Pancreas (tissue), 10 donors: ENCODE data around the gene PARVG. TPM values are rescaled to one million over a fixed set of nuclear protein-coding genes. Genes with fewer than 3 reads are reported as not detected.

Experiments
- ATAC-seq, 4 donors: fragments of 200-7000 bp; cut with Tn5 transposase; one replicate each; pipeline versions ENCODE4 v1.8.0 to v1.9.1; 2020; ENCODE audit warnings: mild to moderate bottlenecking in 4 of 4, moderate library complexity in 4 of 4
- DNase-seq, 6 donors: peaks; one replicate each; pipeline ENCODE4 v3.0.0-alpha.2; 2020
- FAIRE-seq: peaks from 2 replicates; lab custom pipeline; 2012; peaks lifted over from hg19 to GRCh38; lab: Jason Lieb, UNC
- H3K27ac ChIP-seq, 4 donors: fragments of 200-600 bp; sonication (generic); 1 replicate in 3 of 4; 2 replicates in 1 of 4; pipeline versions ENCODE4 v1.5.0 to v1.8.0; 2020
- H3K27me3 ChIP-seq, 4 donors: fragments of 200-600 bp; one replicate each; pipeline ENCODE4 v1.8.0; 2021
- H3K36me3 ChIP-seq, 3 donors: fragments of 200-600 bp; sonication (generic) in 1 of 3; one replicate each; pipeline versions ENCODE4 v1.5.0 to v1.8.0; 2020 to 2021
- H3K4me1 ChIP-seq, 3 donors: fragments of 200-600 bp; one replicate each; pipeline ENCODE4 v1.8.0; 2021
- H3K4me3 ChIP-seq, 4 donors: fragments of 200-600 bp; sonication (generic) in 2 of 4; one replicate each; pipeline versions ENCODE4 v1.5.0 to v1.8.0; 2020 to 2021
- H3K9me3 ChIP-seq, 4 donors: fragments of 200-600 bp; one replicate each; pipeline ENCODE4 v1.8.0; 2021
- WGBS, 2 donors: extraction: QIAGEN DNeasy Blood & Tissue Kit; methylation state at CpG; one replicate each; pipeline ENCODE4 v1.1.7; 2013; 5-methylcytosine and 5-hydroxymethylcytosine counted together
- intact Hi-C, 3 donors: fragments of 100-400 bp; cut with DNase I; formaldehyde crosslinking; loops; one replicate each; pipeline versions ENCODE4 v1.11.1 to v1.14.2; 2022
- polyA plus RNA-seq, 2 donors: library from polyadenylated mRNA; stranded (reverse); fragments of 200-250 nt; gene quantifications; one replicate each; pipeline ENCODE4 v1.2.3, GENCODE V29; 2013
- total RNA-seq, 6 donors: library from RNA; stranded (reverse); fragmentation: NEBNext Ultra II Directional in 4 of 6; extraction: Animal tissue kit (Norgen Biotek cat#: 25700) in 4 of 6; gene quantifications; one replicate each; pipeline versions ENCODE4 v1.2.1 to v1.2.4, GENCODE V29; 2021 to 2023
- TF ChIP-seq, protein P1 (sequence below), 4 donors: fragments of 200-600 bp; sonication (generic) in 3 of 4; IDR thresholded peaks; one replicate each; pipeline versions ENCODE4 v1.5.0 to v1.8.0; 2021; ENCODE audit warnings: antibody characterized with exemption in 4 of 4
- donor health status: healthy with polysubstance abuse.
- donor health status: DM: no; HTN: no; CAD: no; lungs with moderate emphysema.
- donor health status: DM: no; HTN: no; CAD: no.
- donor health status: control.
- donor health status: control.
- donor health status: Bipolar disorder and iron deficiency.
- donor health status: DM: yes; HTN: yes; CAD: no.
- donor health status: DM: no; HTN: no; CAD: no.
- donor health status: DM: no; HTN: no; CAD: no.
- donor health status: DM: yes; HTN: yes; CAD: no.

PARVG gene
- total and polyA plus RNA-seq, 8 donors: 1.1 to 17.0 (median 3.2) TPM

DNA sequence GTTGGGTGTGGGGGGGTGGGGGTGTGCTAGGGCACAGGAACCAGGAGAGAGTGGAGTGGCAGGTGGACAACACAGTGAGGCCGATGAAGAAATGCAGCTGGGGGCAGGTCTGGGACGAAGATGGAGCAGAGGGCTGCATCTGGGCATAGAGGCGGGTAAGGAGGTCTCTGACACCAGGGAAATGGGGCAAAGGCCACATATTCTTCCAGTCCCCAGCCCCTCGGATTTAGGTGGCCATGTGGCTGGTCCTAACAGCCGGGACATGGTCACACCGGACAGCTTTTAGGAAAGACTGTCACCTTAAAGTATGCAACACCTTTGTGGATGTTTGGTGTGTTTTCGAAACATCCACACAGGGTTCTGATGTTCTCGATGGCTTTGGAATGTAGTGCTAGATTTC is 5.0 kb upstream of the PARVG start:
- TF ChIP-seq, protein P1, sequence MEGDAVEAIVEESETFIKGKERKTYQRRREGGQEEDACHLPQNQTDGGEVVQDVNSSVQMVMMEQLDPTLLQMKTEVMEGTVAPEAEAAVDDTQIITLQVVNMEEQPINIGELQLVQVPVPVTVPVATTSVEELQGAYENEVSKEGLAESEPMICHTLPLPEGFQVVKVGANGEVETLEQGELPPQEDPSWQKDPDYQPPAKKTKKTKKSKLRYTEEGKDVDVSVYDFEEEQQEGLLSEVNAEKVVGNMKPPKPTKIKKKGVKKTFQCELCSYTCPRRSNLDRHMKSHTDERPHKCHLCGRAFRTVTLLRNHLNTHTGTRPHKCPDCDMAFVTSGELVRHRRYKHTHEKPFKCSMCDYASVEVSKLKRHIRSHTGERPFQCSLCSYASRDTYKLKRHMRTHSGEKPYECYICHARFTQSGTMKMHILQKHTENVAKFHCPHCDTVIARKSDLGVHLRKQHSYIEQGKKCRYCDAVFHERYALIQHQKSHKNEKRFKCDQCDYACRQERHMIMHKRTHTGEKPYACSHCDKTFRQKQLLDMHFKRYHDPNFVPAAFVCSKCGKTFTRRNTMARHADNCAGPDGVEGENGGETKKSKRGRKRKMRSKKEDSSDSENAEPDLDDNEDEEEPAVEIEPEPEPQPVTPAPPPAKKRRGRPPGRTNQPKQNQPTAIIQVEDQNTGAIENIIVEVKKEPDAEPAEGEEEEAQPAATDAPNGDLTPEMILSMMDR (IDR thresholded peaks at IDR 0.05): no peak
- intact Hi-C loops: no loop called here

DNA sequence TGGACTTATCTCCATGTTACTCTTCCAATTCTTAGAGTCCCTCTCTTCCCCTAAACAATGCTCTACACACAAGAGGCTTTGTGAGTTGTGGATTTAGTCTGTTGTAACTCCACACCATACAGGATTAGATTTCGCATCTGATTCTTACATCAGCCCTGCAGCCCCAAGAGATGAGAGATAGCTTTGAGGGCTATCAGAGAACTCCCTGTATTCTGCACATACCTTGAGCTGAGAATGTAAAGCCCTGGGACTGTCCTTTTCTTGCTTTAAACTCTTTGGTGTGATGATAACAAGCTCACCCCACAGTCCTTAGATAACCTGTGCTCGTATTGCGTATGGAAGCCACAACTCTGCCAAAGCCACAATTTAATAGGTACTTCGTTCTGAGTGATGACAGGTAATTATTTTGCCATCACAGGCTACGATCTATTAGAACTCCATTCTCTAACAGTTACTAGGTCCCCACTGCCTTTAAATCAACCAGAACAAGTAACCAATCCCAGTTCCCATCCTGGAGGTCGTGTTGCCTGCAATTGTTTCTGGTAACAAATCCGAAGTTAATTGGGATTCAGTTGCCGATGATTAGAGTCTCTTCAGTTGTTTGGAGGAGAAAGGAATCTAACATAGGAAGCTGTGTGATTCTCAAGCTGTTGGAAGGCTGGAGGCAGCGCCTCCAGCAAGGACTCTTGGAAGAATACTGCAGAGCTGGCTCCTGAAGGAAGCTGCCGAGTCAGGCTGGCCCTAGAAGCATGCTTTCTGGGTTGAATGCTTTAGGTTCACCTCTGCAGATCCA is 1.3 kb upstream of the PARVG start:
- intact Hi-C loops: no loop called here
- H3K36me3 ChIP-seq: no peaks in the 10 kb centered on the region
- no peaks in the 10 kb centered on the region for H3K27me3 ChIP-seq
- WGBS, 2 donors: 38 to 44% methylated on average over 10 of the region's 10 CpGs
- no peaks in the 10 kb centered on the region for H3K4me1 ChIP-seq
- no peak overlapping the region for H3K4me3 ChIP-seq
- ATAC-seq (no peak), DNase-seq (no peak), FAIRE-seq (no peak)
- H3K9me3 ChIP-seq: no peaks in the 10 kb centered on the region
- H3K27ac ChIP-seq: no peak overlapping the region
- TF ChIP-seq, protein P1 (IDR thresholded peaks at IDR 0.05): no peak

More for the DNA sequence above, 5.0 kb upstream of the PARVG start:
- Histone ChIP-seq H3K4me3 (no peak overlapping the region), H3K36me3 (no peaks in the 10 kb centered on the region), H3K9me3 (no peaks in the 10 kb centered on the region), H3K27ac (no peak overlapping the region), H3K27me3 (no peaks in the 10 kb centered on the region), H3K4me1 (no peaks in the 10 kb centered on the region)
- no peak for FAIRE-seq
- WGBS, 2 donors: 57 to 82% methylated on average over 8 of the region's 8 CpGs
- DNase-seq: no peak
- ATAC-seq: no peak

DNA sequence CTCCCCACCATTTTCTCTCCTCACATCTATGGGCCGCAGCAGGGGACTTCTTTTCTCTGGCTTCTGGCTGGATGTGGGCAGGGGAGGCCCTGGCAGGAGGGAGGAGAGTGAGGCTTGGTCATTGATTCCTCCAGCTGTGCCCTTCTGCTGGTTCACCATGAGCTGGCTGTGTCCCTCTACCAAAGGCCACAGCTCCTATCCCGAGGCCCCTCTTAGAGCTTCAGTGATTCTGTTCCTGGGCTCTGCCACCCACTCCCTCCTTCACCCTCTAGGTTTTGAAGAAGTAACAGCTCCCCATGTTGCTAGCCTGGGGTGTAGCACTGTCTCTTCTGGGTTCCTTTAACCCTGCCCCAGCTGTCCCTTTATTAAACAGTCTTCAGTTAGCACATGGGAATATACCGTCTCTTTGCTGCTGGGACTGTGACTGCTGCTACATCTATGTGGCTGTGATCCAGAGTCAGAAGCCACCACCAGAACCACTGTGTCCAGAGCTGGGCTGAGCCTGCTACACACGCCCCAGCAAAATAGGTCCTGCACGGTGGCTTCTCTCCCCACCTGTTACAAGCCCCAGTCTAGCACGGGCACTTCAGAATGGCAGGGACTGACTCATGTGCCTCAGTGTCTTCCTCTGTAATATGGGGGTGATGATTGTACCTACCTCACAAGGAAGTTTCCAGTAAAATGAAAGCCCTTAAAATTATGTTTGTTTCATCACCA is 578 bp upstream of the PARVG start:
- ATAC-seq (no peak), DNase-seq (no peak), FAIRE-seq (no peak)
- 47 to 65% methylated on average over 6 of the region's 6 CpGs for WGBS, 2 donors
- Histone ChIP-seq H3K27ac (peak overlapping the region in 1 of 4 donors; percentile 70), H3K9me3 (no peaks in the 10 kb centered on the region), H3K36me3 (no peaks in the 10 kb centered on the region), H3K27me3 (no peaks in the 10 kb centered on the region), H3K4me3 (no peak overlapping the region), H3K4me1 (no peaks in the 10 kb centered on the region)
- TF ChIP-seq, protein P1 (IDR thresholded peaks at IDR 0.05): no peak
- intact Hi-C loops: no loop called here

DNA sequence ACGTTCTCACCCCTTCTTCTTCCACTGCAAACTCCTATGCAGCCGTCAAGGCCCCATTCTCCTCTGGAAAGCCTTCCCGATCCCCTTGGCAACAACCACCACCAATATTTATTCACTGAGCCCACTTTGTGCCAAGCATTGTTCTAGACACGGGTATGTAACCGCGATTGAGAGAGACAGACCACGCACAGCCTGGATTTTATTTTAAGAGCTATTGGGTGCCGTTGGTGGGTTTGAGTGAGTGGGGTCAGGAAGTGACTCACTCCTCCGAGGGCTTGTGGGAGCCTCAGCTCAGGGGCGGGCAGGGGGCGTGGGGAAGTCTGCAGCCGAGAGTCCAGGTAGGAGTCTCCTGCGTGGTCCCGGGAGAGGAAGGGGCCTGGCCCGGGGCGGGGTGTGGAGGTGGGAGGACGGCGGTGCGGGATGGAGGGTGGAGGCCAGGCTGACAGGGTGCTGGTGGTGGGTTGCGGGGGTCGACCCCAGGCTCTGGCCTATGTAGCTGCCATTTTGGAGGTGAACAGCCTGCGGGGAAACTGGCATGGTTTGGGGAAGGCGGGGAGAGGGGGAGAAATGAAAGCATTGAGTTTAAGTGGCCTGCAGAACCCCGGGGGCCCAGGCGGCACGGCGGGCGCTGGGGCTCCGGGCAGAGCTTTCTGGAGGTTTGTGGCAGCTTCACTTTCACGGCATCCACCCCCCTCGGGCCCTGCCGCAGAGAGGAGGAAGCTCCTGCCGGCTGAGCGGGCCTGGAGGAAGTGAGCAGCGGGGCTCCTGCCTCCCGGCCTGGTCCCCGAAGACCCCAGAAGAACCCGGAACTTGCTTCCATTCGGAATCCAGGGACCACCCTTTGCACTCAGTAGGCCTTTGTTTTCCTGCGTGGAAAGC is 547 bp downstream of the PARVG start:
- H3K9me3 ChIP-seq: no peaks in the 10 kb centered on the region
- H3K36me3 ChIP-seq: no peaks in the 10 kb centered on the region
- H3K27ac ChIP-seq: peak overlapping the region in 2 of 4 donors; percentile 47 to 70
- TF ChIP-seq, protein P1 (IDR thresholded peaks at IDR 0.05): no peak
- ATAC-seq (peak in 3 of 4 donors; percentile 26 to 71 (median 69)), DNase-seq (peak in 1 of 6 donors; percentile 55), FAIRE-seq (no peak)
- no peaks in the 10 kb centered on the region for H3K27me3 ChIP-seq
- peak overlapping the region in 1 of 4 donors; percentile 27 for H3K4me3 ChIP-seq
- intact Hi-C loops: no loop called here
- 56% methylated on average over 39 to 40 of the region's 40 CpGs for whole genome bisulfite sequencing, 2 donors
- no peaks in the 10 kb centered on the region for H3K4me1 ChIP-seq
